Fibroblast of skin of scalp (primary cell): Measurements from ENCODE around the gene FNDC3B.
A peak's percentile ranks its signal among the peaks of the same experiment; 100 is the strongest.
"Not testable (repeated sequence)": the region's sequence is repeated elsewhere in the genome, so short reads cannot be mapped to it uniquely, and the experiment has no call there.

Source experiments
- DNase-seq: peaks from one replicate; pipeline ENCODE4 v3.0.0-alpha.2; 2013

Gene FNDC3B

DNA sequence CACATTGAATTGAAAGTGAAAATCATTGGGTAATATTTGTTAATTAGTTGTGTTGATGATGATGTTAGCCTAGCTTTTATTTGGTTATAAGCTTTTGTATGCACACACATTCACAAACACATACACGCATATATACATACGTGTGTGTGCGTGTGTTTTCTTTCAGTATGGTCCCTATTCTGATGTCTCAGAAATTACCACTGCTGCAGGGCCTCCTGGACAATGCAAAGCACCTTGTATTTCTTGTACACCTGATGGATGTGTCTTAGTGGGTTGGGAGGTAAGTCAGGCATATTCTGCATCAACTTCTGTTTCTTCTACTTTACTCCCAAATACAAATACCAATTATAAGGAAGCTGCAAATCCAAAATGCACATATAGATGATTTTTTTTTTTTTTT, 306.8 kb downstream of the FNDC3B start:
- DNase-seq = no peak

DNA sequence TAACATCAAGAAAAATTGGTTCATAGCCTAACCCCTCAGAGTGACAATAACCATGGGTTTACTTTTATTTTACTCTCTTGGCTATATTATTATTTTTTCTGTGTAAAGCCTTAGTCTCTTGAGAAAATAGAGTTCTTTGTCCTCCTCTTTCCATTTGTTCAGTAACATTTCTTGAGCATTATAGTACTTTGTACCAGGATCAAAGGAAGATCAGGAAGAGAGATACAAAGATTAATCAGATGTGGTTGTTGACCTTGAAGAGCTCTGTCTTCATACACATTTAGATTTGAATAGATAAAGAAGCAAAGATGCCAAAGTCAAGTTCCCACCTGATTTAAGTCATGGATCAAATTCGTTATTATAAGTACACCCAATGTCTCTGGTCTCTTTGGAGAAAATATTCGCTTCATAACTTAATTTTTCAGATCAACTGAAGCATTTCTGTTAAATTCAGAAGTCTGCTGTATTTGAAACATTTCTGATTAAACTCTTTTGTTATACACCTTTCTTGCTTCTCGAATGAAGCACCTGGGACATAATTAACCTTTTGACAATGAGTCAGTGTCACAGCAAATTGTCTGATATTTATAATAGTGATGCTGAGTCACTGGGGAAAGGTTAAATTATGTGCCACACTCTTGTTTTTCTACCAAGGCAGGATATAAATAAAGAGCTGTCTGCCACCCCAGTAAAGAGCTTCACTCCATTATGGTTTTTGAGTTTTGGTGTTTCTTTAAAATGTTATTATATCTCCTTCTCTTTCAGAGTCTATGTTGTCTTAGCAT, 308.7 kb downstream of the FNDC3B start:
- DNase-seq = no peak

GRCh38 chr3:172351895-172352466, 312.6 kb downstream of the FNDC3B start:
- DNase-seq = no peak

DNA sequence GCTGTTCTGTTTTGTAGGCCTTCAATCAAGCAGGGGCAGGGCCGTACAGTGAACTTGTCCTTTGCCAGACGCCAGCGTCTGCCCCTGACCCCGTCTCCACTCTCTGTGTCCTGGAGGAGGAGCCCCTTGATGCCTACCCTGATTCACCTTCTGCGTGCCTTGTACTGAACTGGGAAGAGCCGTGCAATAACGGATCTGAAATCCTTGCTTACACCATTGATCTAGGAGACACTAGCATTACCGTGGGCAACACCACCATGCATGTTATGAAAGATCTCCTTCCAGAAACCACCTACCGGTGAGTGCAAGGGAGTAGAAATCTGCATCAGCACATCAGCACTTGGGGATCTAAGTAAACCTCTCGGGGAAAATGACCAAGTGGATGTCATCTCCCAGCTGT, 313.4 kb downstream of the FNDC3B start:
- DNase-seq = no peak

GRCh38 chr3:172354931-172355499, 315.6 kb downstream of the FNDC3B start:
- no peak for DNase-seq

DNA sequence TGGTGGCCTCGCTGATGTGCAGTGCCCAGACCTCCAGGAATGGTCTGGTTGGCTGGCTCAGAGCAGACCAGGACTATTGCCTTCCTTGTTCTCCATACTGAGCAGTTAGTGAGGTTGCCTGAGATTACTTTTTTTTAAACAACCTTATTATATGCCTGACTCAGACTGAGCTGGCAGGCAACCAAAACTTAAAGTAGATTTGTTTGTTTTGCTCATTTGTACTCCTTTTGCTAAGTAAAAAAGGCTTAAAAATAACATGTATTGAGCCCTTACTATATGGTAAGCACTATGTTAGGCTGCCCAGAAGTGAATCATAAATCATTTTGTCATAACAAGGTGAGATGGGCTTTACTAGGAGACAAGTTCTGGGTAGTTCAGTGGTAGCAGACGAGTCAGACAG, 316.5 kb downstream of the FNDC3B start:
- DNase-seq = peak; percentile 91

- no peak for DNase-seq
Measured at GRCh38 chr3:172356427-172356826, 317.0 kb downstream of the FNDC3B start.

DNA sequence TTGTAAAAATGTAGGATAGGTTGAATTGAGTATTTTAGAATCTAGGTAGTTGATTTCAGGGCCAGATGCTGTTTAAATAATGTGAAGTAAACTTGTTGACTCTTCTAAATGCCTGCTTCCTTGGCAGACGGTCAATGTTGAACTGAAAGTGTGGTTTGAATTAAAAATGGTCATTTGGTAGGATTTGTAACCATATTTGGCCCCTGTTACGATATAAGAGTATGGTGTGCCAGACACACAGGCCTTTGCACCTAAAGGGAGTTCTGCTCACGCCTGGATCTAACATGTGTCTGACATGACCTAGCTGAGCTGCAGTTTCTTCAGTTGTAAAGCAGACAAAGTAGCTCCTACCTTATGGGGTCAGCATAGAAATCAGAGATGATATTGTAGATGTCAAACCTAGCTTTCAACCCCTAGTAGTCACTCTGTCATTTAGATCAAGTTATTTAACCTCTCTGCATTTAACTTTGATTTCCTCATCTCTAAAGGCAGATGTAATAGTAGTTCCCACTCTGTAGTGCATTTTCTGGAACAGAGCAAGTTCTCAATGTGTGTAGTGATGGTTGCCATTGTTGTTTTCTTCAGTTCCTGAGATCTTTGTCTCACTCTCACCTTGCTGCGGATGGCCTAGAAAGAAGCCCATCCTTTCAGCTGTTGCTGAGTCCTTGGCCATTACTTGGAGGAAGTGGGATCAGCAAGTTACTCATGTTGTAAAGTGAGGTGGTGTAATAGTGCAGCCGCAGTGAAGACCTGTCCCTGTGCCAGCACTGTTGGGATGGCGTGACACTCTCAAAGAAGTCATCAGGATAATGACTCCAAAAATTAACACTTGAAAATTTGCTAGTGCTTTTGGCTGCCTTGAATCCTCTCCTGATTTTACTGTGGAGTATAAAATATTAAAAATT, 318.7 kb downstream of the FNDC3B start:
- DNase-seq = peak; percentile 34

GRCh38 chr3:172359231-172359630, 319.9 kb downstream of the FNDC3B start:
- no peak for DNase-seq

DNA sequence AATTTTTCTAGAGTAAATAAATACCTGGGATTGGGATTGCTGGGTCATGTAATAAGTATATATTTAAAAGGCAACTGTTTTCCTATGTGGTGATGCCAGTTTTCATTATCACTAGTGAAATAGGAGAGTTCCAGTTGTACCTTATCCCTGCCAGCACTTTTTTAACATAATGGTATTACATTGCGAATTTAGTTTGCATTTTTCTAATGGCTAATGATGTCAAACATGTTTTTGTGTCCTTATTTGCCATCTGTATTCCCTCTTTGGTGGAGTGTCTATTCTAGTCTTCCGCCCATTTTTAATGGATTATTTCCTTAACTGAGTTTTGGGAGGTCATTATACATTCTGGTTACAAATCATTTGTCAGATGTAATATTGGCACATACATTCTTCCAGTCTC, 320.6 kb downstream of the FNDC3B start:
- DNase-seq = no peak

- DNase-seq = no peak
Measured at GRCh38 chr3:172362583-172362982, 323.2 kb downstream of the FNDC3B start.

GRCh38 chr3:172364374-172365027, 325.1 kb downstream of the FNDC3B start:
- no peak for DNase-seq

DNA sequence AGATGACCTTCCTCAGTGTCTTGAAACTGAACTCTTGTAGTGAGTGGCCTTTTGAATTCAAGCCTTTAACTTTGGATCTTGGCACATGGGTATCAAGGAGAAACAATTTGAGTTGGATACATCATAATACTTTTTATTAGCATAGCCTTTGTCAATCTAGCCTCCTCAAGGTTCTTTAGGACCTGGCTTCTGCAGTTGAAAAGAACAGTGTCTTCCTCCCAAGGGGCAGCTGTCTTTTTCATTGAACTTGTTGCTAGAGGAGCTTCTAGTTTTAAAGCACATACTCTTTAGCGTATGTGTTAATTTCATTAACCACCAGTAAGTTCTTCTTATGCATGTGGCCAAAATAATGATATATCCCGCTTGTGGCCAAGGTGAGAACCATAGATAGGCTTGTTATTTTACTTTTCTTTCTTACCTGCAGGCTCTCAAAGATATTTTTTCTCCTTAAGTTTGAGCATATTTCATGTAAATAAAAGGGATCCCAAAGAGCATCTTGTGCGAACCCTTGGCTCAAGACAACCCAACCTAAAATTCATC, 325.7 kb downstream of the FNDC3B start:
- DNase-seq = no peak

GRCh38 chr3:172367205-172368105, 328.1 kb downstream of the FNDC3B start:
- DNase-seq = peak; percentile 35

- not testable (repeated sequence) for DNase-seq
Measured at GRCh38 chr3:172368556-172368955, 329.2 kb downstream of the FNDC3B start.

GRCh38 chr3:172369590-172370259, 330.3 kb downstream of the FNDC3B start:
- no peak for DNase-seq

GRCh38 chr3:172370419-172370818, 331.0 kb downstream of the FNDC3B start:
- no peak for DNase-seq

DNA sequence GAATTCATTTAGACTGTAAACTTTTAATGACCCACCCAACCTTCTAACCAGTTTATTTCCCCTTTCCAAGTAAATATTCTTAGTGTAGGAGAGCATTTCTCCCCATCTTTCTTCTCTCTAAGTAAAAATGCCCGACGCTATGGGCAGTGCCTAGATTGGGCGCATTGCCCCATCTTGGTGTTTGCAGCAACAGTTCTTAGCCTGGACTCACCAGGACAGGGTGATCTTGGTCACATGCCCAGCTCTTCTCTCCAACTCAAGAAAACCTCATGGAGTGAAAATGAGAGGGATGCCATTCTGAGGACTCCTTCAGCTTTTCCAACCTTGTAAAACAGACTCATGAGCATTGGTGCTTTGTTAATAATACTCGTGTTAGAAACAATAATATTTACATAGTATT, 332.2 kb downstream of the FNDC3B start:
- no peak for DNase-seq

- no peak for DNase-seq
Measured at GRCh38 chr3:172372895-172373294, 333.5 kb downstream of the FNDC3B start.

DNA sequence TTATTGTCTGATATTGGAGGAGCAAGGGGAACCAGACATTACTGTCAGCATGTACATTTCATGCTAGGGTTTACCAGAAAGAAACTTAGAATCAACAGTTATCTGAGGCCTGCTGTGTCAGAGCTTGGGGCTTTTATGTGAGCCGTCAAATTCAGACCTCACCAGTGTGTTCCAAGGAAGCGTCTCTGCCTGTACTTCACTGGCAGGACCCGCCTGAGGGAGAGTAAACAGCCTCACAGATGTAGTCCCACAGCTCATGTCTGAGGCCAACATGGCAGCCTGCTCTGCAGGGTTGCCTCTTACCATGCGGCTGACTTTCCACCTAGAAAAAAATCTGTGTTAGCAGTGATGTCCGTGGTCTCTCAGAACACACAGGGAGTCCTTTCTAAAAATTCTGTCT, 334.5 kb downstream of the FNDC3B start:
- DNase-seq = no peak
